GM23338 (cell line): ENCODE measurements around the gene CMIP.

Source experiments
- CTCF ChIP-seq, 2 experiments: fragments of 200-600 bp in 1 of 2; sonication (generic) in 1 of 2; conservative IDR thresholded peaks; 2 replicates each; pipeline versions ENCODE4 v1.5.1 to v1.6.1; 2016 to 2017; ENCODE audit warnings: antibody characterized with exemption in 2 of 2, low read depth in 2 of 2, mild to moderate bottlenecking in 2 of 2, moderate library complexity in 1 of 2
- EZH2 ChIP-seq: fragments of 200-600 bp; sonication (generic); IDR thresholded peaks from one replicate; pipeline ENCODE4 v1.8.0; 2017; ENCODE audit warnings: antibody characterized with exemption, mild to moderate bottlenecking, low read depth; ENCODE audit not compliant: unreplicated experiment
- EZH2phosphoT487 ChIP-seq: fragments of 200-600 bp; sonication (generic); IDR thresholded peaks from one replicate; pipeline ENCODE4 v1.8.1; 2018; ENCODE audit warnings: antibody characterized with exemption; ENCODE audit not compliant: unreplicated experiment
- POLR2AphosphoS5 ChIP-seq: IDR thresholded peaks from 2 replicates; pipeline ENCODE4 v1.6.1; 2016; ENCODE audit warnings: antibody characterized with exemption, low read depth
- REST ChIP-seq: IDR thresholded peaks from one replicate; pipeline ENCODE4 v1.6.1; 2018; ENCODE audit warnings: antibody characterized with exemption; ENCODE audit not compliant: unreplicated experiment

- TF ChIP-seq REST (no peak), CTCF (conservative IDR thresholded peaks at IDR 0.05; ENCODE audit: low read depth in 2 of 2) (0 out of 4 replicates have a peak, but pooled peaks of 1 of the 2 experiments have one; percentile 5), POLR2AphosphoS5 (no peak), EZH2 (no peak), EZH2phosphoT487 (no peak)
These were observed 148.9 kb downstream of the CMIP start for GRCh38 chr16:81593481-81593880.
